ENCODE measurements around the gene FAM177B.

DNA sequence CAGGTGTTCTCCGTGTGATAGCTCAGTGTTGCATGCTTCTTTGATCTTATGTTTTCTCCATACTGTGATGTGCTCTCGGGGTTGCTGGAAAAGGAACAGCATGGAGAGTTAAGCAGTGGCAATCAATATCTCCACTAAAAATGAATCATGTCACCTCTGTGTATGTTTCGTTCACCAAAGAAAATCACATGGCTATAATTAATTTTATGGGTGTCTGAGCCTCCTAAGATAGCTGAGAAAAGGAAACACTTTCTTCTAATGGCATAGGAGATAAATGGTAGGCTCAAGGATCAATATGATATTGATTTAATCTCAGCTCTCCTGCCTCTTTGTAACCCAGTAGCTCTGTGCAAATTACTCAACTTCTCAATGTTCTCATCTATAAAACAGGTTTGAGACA, 14.3 kb downstream of the FAM177B start:
- TF ChIP-seq, protein P1, sequence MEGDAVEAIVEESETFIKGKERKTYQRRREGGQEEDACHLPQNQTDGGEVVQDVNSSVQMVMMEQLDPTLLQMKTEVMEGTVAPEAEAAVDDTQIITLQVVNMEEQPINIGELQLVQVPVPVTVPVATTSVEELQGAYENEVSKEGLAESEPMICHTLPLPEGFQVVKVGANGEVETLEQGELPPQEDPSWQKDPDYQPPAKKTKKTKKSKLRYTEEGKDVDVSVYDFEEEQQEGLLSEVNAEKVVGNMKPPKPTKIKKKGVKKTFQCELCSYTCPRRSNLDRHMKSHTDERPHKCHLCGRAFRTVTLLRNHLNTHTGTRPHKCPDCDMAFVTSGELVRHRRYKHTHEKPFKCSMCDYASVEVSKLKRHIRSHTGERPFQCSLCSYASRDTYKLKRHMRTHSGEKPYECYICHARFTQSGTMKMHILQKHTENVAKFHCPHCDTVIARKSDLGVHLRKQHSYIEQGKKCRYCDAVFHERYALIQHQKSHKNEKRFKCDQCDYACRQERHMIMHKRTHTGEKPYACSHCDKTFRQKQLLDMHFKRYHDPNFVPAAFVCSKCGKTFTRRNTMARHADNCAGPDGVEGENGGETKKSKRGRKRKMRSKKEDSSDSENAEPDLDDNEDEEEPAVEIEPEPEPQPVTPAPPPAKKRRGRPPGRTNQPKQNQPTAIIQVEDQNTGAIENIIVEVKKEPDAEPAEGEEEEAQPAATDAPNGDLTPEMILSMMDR (IDR thresholded peaks at IDR 0.05): no peak
- TF ChIP-seq POLR2A (IDR thresholded peaks at IDR 0.05): no peak
